NOMO-1 treated with DMSO at 0.1 percent for 48 hours (cell line): ENCODE measurements around the gene NDRG3.
"Not testable (repeated sequence)": the region's sequence is repeated elsewhere in the genome, so short reads cannot be mapped to it uniquely, and the experiment has no call there.

Source experiments
- DNase-seq: peaks from one replicate; lab custom pipeline; 2025; ENCODE audit not compliant: unreplicated experiment; lab: John Stamatoyannopoulos, UW

Gene NDRG3

DNA sequence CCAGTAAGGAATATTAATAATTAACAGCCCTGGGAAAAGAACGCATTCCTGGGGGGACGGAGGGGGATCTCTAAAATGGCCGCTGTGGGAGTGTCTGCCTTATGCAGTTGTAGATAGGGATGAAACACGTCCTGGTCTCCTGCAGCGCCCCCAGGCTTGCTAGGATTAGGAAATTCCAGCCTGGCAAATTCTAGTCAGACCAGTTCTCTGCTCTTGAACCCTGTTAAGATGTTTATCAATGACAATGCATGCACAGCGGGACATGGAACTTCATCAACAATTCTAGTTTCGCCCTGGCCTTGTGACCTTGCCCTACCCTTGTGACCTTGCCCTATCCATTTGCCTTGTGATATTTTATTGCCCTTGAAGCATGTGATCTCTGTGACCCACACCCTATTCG lies 50.4 kb downstream of the NDRG3 start:
- not testable (repeated sequence) for DNase-seq

DNA sequence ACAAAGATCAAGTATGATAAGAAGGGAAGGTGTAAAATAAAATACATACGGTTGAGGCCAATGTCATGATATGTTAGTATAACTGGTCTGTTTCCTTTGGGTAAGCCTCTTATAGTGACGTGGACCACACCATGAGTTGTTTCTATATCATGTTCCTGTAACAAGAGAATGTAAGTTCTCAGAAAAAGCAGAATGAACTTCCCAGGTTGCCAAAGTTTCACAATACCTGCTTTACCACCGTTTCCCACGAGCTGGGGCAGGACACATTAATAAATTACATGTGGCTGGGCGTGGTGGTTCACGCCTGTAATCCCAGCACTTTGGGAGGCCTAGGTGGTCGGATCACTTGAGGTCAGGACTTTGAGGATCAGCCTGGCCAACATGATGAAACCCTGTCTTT lies 57.3 kb downstream of the NDRG3 start:
- DNase-seq, result no peak

DNA sequence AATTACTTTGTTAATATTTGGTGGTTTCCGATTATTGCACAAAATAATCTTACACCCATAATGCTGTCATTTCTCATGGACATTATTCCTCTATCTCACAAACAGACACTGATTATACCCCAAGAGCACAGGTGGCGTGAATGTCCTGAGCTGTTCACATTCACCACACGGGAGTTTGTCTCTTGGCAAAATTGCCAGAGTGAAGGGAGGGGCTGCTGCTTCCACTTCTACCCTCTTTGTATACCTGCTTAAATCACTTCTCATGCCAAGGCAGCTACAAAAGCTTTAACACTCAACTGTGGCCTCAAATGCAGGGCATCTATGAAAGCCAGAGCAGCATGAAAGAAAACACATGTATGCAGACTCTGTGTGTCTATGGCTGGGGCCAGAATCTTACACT lies 58.0 kb downstream of the NDRG3 start:
- DNase-seq, result no peak

DNA sequence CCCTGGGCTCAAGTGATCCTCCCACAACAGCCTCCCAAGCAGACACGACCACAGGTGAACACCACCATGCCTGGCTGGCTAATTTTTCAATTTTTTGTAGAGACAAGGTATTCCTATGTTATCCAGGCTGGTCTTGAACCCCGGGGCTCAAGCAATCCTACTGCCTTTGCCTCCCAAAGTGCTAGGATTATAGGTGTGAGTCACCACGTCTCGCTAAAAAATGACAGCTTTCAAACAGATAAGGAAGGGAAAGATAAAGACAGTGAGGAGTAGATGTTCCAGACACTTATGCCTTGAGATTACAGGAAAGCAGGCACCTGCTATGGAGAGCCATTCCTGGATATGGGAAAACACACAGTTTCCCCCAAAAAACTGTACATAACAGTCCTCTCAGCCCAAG lies 58.9 kb downstream of the NDRG3 start:
- DNase-seq, result no peak

DNA sequence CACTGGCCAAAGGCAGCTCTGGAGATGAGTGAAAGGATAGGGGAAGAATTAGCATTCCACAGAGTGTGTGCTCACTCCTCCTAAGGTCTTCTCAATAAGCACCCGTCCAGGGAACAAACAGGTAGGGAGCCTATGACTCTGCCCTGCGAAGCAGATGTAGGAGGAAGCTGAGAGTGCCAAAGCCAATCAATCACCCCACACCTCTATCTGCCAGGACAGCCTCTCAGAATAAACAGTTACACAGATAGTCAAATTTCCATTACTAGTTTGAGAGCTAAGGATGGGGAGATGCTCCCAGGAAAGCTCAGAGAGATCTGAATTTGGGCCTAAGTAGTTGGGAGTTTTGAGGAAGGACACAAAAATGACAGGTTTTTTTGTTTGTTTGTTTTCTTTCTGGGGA lies 59.4 kb downstream of the NDRG3 start:
- DNase-seq, result no peak

DNA sequence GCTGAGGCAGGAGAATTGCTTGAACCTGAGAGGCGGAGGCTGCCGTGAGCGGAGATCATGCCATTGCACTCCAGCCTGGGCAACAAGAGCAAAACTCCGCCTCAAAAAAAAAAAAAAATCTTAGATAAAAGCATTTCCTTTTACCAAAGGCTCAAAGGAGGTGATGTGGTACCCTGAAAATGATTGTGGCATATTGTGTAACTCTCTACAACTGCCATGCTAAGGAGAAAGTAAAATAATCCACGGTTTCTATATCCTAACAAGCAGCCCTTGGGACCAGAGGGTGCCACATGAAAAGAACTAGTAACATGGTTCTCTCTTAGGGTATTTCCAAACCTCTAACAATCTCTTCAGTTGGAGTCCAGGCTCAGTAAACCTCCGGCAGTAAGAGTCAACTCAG lies 61.1 kb downstream of the NDRG3 start:
- no peak for DNase-seq

DNA sequence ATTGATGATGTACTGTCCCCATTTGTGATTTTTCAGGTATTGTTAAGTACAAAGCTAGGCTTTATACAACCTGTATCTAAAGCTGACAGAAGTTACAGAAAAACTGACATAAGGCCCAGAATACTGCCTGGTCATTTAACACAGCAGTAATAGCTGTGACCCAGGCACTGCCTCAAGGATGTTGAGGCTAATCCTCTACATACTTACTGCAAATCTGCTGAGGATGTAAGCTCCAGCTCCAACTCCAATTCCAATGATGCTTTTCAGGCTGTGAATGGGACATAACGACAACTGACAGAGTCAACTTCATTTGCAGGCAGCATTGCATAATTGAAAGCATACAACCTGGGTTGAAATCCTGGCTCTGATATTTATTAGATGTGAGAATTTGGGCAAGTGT lies 63.6 kb downstream of the NDRG3 start:
- no peak for DNase-seq

DNA sequence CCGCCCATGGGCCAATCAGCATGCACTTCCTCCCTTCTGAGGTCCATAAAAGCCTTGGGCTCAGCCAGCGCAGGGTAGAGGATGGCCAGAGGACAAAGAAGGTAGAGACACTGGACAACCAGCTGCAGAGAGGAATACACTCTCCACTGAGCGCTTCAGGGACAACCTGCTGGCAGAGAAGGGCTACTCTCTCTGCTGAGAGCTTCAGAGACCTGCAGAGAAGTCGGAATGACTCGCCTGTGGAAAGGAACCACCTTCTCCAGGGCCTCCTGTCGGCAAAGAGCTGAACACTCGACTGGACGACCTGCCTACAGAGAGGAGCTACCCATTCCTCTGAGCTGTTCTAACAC lies 68.5 kb downstream of the NDRG3 start:
- DNase-seq, result no peak

DNA sequence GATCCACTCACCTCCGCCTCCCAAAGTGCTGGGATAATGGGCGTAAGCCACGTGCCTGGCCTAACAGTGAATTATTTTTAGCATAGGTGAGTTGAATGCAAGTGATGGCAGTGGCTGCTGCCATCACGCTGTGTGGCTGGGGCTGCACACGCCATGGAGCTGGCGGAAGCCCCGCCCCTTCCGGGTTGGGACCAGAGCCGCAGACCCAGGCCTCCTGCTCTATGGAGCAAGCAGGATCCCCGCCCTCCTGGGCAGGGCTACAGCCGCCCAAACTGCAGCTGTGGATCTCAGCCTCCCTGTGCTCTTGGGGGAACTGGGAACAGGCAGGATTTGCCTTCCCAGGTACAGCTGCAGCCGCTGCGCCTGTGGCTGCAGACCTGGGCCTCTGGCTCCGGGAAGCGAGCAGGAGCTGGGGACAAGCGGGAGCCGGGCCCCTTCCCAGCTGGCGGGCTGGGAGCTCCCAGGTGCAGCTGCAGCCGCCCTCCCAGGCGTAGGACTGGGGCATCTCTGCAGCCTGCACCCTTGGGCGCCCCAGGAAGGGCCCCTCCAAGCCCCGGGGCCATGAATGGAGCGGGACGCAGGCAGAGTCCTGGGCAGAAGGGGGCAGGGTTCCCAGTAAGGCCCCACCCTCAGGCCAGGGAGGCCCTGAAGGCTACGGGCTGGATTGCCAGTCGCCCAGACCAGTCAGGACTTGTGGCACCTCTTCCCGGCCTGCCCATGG lies 69.0 kb downstream of the NDRG3 start:
- no peak for DNase-seq

DNA sequence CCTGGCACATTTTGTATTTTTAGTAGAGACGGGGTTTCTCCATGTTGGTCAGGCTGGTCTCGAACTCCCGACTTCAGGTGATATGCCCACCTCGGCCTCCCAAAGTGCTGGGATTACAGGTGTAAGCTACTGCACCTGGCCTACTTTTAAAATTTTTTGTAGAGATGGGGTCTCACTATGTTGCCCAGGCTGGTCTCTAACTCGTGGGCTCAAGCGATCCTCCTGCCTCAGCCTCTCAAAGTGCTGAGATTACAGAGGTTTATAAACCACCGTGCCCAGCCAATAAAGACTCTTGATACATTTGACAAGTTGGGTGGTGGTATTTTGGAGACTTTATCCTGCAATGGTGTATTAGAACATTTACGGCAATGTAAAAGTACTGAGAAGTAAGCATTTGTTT lies 70.3 kb downstream of the NDRG3 start:
- DNase-seq, result not testable (repeated sequence)

DNA sequence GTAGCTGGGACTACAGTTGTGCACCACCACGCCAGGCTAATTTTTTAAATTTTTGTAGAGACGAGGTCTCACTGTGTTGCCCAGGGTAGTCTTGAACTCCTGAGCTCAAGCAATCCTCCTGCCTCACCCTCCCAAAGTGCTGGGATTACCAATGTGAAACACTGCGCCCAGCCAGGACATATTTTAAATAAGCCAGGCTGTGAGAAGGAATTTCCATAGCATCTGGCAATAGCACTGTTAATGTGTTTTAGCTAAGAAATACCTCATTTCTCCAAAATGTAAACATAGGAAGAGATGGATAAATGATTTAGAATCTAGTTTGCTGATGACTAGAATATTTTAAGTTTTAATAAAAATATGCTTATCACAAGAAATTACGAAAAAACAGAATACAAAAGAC lies 72.9 kb downstream of the NDRG3 start:
- DNase-seq, result no peak

DNA sequence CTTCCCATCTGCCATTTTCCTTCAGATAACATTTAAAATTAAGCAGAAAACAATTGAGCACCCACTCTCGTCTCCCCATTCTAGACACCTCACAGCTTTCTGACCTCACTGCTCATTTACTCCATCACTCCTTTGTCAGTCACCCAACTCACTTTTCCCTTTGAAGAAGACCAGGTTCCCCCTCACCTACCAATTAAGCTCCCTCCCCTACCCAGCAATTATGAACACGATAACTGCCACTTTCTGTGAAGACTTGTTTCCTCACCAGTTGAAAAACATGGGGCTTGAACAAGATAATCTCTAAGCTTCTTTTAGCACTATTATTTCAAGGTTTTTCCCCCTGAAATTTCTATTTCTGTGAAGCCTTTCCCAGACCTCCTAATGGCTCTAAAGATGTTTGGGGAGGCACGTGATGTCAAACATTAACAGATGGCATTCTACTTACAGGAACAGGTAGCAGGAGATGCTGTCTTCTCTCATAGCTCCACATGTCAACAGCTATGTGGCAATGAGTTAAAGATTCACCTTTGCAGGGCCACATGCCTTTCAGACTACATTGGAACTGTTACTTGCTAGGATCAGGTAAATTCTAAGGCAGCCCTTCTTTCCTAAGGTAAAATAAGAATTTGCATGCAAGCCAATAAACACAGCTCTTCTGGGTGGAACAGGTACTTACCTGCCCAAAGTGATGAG lies 75.1 kb downstream of the NDRG3 start:
- no peak for DNase-seq

DNA sequence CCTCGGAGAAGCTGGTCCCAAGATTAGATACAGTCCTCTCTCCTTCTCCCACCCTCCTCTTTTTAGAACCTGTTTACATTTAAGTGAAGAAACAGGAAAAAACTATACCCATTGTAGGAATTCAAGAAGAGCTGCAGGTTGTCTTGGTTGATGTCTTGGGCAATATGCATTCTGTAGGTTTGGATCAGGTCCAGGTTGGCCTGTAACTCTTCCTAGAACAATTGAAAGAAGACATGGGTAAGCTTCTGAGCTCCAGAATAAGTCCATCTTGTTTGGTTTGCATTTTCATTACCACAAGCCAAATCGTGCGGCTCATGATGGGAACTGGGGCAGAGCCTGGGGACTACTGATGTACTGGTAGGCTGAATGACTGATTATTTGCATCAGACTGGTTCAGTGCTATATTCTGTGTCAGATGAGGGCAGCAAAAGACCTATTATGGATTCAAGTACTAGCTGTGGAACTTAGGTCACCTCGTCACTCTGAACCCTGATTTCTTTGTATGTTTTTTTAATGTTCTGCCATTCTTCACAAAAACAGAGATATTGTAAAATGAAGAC lies 79.6 kb downstream of the NDRG3 start:
- DNase-seq, result no peak

DNA sequence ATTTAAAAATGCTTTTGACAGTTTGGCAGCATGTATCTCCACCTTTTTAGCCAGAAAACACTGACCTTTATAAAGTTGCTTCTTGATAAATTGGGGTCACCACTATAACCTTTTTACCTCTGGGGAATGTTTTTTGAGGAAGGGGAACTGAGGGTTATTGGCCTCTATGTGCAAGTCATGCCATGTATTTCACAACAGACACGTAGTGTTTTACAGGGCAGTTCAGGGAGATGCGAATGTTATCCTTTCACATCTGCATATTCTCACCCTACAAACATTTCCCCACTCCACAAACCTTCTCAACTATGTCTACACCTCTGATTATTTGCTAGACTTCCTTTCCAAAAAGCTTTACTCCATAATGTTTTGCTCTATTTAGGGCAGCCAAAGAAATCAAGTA lies 82.9 kb downstream of the NDRG3 start:
- peak; percentile 70 for DNase-seq

DNA sequence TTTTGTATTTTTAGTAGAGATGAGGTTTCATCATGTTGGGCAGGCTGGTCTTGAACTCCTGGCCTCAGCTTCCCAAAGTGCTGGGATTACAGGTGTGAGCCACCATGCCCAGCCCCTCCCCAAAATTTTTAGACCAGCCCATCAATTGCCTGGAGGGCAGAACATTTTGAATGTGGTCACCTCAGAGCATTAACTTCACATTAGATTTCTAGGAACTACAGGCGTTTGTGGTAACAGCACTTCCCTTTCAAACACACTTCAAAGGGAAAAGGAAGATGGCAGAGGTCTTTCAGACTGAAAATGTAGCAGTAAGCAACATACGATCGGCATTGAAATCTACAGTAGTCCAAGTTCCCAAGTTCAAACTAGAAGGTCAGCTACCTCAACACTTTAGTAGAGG lies 87.6 kb downstream of the NDRG3 start:
- DNase-seq, result peak; percentile 11

DNA sequence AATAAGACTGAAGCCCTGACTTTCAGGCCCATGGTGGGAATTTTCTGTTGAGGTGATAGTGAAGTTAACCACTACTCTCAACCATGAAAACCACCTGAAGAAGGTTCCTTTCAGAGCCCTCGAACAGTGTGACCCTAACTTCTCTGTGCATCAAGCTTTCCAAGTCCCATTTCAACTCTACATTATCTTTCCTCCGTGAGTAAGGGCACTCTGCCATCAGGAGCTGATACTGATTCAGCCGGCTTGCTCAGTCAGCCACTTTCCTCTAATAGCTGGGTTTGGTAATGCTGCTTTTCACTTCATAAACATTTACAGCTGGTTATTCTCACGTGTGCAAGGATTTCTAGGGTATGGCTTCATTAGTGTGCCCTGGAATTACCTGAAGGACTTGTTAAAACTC lies 89.2 kb downstream of the NDRG3 start:
- DNase-seq, result no peak

DNA sequence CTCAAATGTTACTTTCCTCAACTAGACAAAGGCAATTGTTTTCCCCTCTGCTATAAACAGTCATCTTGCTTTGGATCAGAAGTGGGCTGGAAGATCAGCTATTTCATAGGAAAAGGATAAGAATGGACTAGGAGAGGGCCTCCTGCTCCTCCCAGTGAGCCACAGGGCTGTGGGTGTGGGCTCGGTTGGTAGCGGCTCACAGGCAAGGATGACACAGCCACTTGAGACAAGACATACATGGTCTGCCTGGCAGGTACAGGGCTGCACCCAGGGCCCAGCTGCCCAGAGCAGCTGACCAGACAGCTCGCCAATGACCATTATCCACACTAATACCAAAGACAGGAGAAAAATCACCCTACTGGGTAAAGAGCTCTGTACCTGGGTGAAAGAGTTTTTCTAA lies 90.9 kb downstream of the NDRG3 start:
- no peak for DNase-seq

DNA sequence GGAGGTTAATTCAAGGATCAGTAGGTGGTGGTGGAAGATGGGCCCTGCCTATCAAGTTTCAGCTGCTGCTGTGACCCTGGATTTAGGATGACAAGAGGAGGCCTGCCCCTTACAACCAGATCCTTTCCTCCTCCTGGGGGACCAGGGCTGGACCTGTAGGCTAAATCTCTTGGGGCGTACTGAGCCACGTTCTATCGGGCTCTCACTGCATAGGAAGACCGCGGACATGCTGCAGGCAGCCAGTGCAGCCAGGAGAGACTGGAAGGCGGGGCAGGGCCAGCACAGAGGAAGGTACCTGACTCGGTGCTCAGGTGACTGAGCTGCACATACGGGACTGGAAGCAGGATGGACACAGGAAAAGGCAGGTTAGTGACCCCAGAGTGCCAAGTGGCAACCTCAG lies 91.4 kb downstream of the NDRG3 start:
- DNase-seq, result no peak

DNA sequence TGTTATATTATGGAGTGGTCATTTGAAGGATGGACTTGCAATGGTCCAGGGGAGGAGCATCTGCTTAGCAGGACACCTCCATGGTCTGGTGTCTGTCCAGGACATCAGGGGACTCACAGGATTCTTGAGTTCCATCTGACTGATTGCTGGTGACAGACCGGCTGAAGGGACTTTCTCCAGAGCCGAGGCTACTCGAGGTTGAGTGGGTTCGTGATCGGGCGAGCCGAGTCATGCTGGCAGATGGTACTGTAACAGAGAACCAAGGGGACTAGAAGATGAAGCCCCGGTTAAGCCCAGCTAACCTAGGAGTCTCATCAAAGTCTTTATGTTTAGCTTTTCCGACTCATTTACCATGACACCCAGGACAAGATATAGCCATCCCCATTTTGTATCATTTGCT lies 92.4 kb downstream of the NDRG3 start:
- DNase-seq, result no peak

DNA sequence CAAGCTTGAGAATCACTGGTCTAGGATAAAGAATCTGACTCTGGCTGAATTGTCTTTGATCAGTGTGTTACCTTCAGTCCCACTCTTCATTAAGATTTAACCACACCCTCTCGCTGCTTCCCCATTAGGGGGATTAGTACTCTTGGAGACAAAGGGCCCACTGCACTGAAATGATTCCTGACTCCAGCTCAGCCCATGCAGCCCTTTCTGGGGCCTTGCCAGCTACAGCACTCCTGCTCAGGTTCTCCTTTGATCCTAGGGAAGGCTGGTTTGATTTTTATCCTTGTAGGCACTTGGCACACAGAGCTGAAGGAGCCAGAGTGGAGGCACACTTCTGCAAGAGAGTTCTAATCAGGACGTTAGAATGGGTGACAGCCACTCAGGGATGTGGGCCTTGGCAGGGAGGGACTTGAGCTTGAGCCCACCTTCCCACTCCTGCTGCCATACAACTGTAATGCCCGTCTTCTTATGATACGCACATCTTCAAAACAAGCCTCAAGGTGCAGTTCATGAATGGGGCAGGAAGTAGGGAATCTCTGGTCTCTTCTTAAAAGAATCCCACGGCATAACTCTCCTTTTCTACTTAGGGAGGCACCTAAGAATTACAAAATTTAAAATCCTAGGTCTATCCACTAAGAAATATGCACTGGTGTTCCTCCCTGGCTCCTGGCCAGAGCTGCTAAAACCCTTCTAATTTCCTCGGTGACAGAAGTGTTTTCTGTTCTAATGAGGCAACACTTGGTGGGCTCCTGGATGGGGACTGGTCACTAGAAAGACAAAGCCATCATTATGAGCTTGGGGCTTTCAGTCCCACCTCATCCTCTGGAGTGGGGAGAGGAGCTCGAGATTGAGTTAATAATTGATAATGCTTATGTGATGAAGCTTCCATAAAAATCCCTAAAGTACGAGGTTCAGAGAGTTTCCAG lies 98.4 kb downstream of the NDRG3 start:
- DNase-seq, result no peak

DNA sequence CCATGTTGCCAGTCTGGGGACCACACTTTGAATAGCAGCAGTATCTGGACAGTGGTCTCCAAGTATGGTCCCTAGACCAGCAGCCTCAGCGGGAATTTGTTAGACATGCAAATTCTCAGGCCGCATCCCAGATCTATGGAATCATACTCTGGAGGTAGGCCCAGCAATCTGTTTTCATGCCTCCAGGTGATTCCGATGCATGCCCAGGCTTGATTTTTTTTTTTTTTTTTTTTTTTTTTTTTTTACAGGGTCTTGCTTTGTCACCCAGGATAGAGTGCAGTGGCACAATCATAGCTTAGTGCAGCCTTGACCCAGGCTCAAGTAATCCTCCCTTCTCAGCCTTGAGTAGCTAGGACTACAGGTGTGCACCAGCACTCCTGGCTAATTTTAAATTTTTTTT lies 99.2 kb downstream of the NDRG3 start:
- no peak for DNase-seq

DNA sequence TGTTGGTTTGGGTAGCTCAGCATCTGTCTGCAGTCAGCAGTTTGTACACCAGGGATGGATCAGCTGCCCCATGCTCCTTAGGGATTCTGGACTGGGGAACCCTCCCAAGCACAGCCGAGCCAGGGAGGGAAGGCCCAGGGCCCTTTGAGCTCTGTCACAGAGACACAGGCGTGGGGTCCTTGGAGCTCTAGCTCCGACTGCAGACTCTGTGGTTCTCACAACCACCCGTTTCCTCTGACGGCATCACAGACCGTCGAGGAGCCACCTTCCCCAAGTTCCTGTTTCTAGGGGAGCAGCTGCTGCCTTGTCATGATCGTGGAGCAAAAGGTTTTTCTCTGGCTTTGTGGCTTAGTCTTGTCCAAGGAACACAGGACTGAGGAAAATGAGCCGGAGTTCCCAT lies 99.9 kb downstream of the NDRG3 start, which contains the start of gene SLA2:
Gene SLA2 (minus strand): TSS at position 199 of the 400 bp plus-strand sequence. CDS start 4,861 bp downstream, outside the sequence.
- peak; percentile 84 for DNase-seq
